Breast epithelium (tissue), 3 donors: Measurements from ENCODE around the gene CD300LF.

Experiments used
- POLR2A ChIP-seq: fragments of 450-650 bp; IDR thresholded peaks from one replicate; pipeline ENCODE4 v1.6.1; 2016; ENCODE audit warnings: antibody characterized with exemption, mild to moderate bottlenecking, moderate library complexity
- POLR2AphosphoS5 ChIP-seq, 3 donors: sonication (generic); formaldehyde crosslinking; IDR thresholded peaks; one replicate each; pipeline ENCODE4 v1.6.1; 2017; ENCODE audit warnings: antibody characterized with exemption in 3 of 3
- TF ChIP-seq, protein P1 (sequence below), 3 donors: fragments of 450-650 bp; IDR thresholded peaks; one replicate each; pipeline ENCODE4 v1.5.1; 2016 to 2017; ENCODE audit warnings: antibody characterized with exemption in 3 of 3, mild to moderate bottlenecking in 3 of 3, moderate library complexity in 3 of 3

- TF ChIP-seq POLR2A (no peak), POLR2AphosphoS5 (IDR thresholded peaks at IDR 0.05) (no peak)
- TF ChIP-seq, protein P1, sequence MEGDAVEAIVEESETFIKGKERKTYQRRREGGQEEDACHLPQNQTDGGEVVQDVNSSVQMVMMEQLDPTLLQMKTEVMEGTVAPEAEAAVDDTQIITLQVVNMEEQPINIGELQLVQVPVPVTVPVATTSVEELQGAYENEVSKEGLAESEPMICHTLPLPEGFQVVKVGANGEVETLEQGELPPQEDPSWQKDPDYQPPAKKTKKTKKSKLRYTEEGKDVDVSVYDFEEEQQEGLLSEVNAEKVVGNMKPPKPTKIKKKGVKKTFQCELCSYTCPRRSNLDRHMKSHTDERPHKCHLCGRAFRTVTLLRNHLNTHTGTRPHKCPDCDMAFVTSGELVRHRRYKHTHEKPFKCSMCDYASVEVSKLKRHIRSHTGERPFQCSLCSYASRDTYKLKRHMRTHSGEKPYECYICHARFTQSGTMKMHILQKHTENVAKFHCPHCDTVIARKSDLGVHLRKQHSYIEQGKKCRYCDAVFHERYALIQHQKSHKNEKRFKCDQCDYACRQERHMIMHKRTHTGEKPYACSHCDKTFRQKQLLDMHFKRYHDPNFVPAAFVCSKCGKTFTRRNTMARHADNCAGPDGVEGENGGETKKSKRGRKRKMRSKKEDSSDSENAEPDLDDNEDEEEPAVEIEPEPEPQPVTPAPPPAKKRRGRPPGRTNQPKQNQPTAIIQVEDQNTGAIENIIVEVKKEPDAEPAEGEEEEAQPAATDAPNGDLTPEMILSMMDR (IDR thresholded peaks at IDR 0.05) = no peak
Measured at GRCh38 chr17:74691151-74691550, 21.6 kb downstream of the CD300LF start.
